GM19397 (cell line): Measurements from ENCODE around the gene TRERF1.

Experiments
- ATAC-seq: cut with Tn5 transposase; IDR thresholded peaks from one replicate; pipeline ENCODE4 v1.9.1; 2021; ENCODE audit warnings: mild to moderate bottlenecking, moderate library complexity; ENCODE audit not compliant: unreplicated experiment

TRERF1 gene

GRCh38 chr6:42279144-42279781 is 172.5 kb downstream of the TRERF1 start:
- ATAC-seq, result no peak

- no peak for ATAC-seq
These were observed 173.4 kb downstream of the TRERF1 start for GRCh38 chr6:42278131-42278853.

GRCh38 chr6:42276034-42276890 is 175.5 kb downstream of the TRERF1 start:
- ATAC-seq, result no peak

- no peak for ATAC-seq
These were observed 176.2 kb downstream of the TRERF1 start for GRCh38 chr6:42275376-42276033.

- ATAC-seq, result no peak
These were observed 176.8 kb downstream of the TRERF1 start for GRCh38 chr6:42274898-42275297.

- ATAC-seq, result no peak
These were observed 179.6 kb downstream of the TRERF1 start for GRCh38 chr6:42271834-42272805.

- peak; percentile 33 for ATAC-seq
These were observed 181.7 kb downstream of the TRERF1 start for GRCh38 chr6:42269974-42270510.

- peak; percentile 89 for ATAC-seq
These were observed 182.2 kb downstream of the TRERF1 start for GRCh38 chr6:42269553-42269952.

- no peak for ATAC-seq
These were observed 182.9 kb downstream of the TRERF1 start for GRCh38 chr6:42268835-42269204.

- no peak for ATAC-seq
These were observed 183.5 kb downstream of the TRERF1 start for GRCh38 chr6:42268016-42268834.

- ATAC-seq, result no peak
These were observed 185.2 kb downstream of the TRERF1 start for GRCh38 chr6:42266538-42266937.

- no peak for ATAC-seq
These were observed 186.8 kb downstream of the TRERF1 start for GRCh38 chr6:42264852-42265390.

GRCh38 chr6:42264162-42264851 is 187.4 kb downstream of the TRERF1 start:
- ATAC-seq, result no peak

GRCh38 chr6:42263165-42263728 is 188.5 kb downstream of the TRERF1 start:
- ATAC-seq, result no peak

GRCh38 chr6:42260972-42261371 is 190.8 kb downstream of the TRERF1 start:
- ATAC-seq, result no peak

GRCh38 chr6:42260396-42260888 is 191.3 kb downstream of the TRERF1 start:
- ATAC-seq, result no peak

GRCh38 chr6:42259841-42260395 is 191.8 kb downstream of the TRERF1 start:
- ATAC-seq, result no peak
